OCI-LY1 (cell line): ENCODE data around the gene DMRTA1.

Experiments used
- H2AFZ ChIP-seq: fragments of 200-600 bp; sonication (generic), shearing (Covaris generic); 2 replicates; pipeline ENCODE4 v1.6.0; 2014; ENCODE audit warnings: antibody characterized with exemption, mild to moderate bottlenecking, low read length
- H3F3A ChIP-seq: fragments of 200-600 bp; sonication (generic), shearing (Covaris generic); 2 replicates; pipeline ENCODE4 v1.6.0; 2014; ENCODE audit warnings: mild to moderate bottlenecking, antibody characterized with exemption, low read length, moderate library complexity; ENCODE audit not compliant: insufficient read depth
- H3K27ac ChIP-seq: fragments of 200-600 bp; sonication (generic); 2 replicates; pipeline ENCODE4 v1.5.1; 2014; ENCODE audit warnings: low read length, mixed run types, mild to moderate bottlenecking, low read depth; ENCODE audit not compliant: poor library complexity, severe bottlenecking
- H3K27me3 ChIP-seq: fragments of 200-600 bp; sonication (generic); 2 replicates; pipeline ENCODE4 v1.6.0; 2014; ENCODE audit warnings: antibody characterized with exemption, mild to moderate bottlenecking, low read length, moderate library complexity; ENCODE audit not compliant: insufficient read depth
- H3K36me3 ChIP-seq: fragments of 200-600 bp; sonication (generic); 2 replicates; pipeline ENCODE4 v1.6.1; 2014; ENCODE audit warnings: mild to moderate bottlenecking, antibody characterized with exemption, low read length, moderate library complexity, mixed read lengths; ENCODE audit not compliant: insufficient read depth
- H3K4me1 ChIP-seq: fragments of 200-600 bp; sonication (generic); 2 replicates; pipeline ENCODE4 v1.5.1; 2014; ENCODE audit warnings: mild to moderate bottlenecking, low read length, moderate library complexity; ENCODE audit not compliant: insufficient read depth, severe bottlenecking
- H3K4me2 ChIP-seq: fragments of 200-600 bp; sonication (generic), shearing (Covaris generic); 2 replicates; pipeline ENCODE4 v1.6.1; 2014; ENCODE audit warnings: low read length
- H3K4me3 ChIP-seq: fragments of 200-600 bp; sonication (generic); 2 replicates; pipeline ENCODE4 v1.5.1; 2014; ENCODE audit warnings: low read length, low read depth, mild to moderate bottlenecking, mixed read lengths; ENCODE audit not compliant: poor library complexity, severe bottlenecking
- H3K79me2 ChIP-seq: fragments of 200-600 bp; shearing (Covaris generic); 2 replicates; pipeline ENCODE4 v1.6.1; 2016; ENCODE audit warnings: mixed run types, low read length, mixed read lengths; ENCODE audit not compliant: insufficient read depth
- H3K9ac ChIP-seq: fragments of 200-600 bp; sonication (generic), shearing (Covaris generic); 2 replicates; pipeline ENCODE4 v1.6.1; 2014; ENCODE audit warnings: mild to moderate bottlenecking, low read length, mixed read lengths
- H3K9me2 ChIP-seq: fragments of 200-600 bp; sonication (generic), shearing (Covaris generic); 2 replicates; pipeline ENCODE4 v1.6.1; 2014; ENCODE audit warnings: low read depth, mild to moderate bottlenecking, low read length, mixed read lengths
- H3K9me3 ChIP-seq: fragments of 200-600 bp; shearing (Covaris generic); 2 replicates; pipeline ENCODE4 v1.6.1; 2014; ENCODE audit warnings: low read length, mixed read lengths
- H4K20me1 ChIP-seq: fragments of 200-600 bp; sonication (generic), shearing (Covaris generic); 2 replicates; pipeline ENCODE4 v1.6.0; 2016; ENCODE audit warnings: mild to moderate bottlenecking, low read length; ENCODE audit not compliant: insufficient read depth
- CTCF ChIP-seq: fragments of 200-600 bp; sonication (generic), shearing (Covaris generic); IDR thresholded peaks from 2 replicates; pipeline ENCODE4 v1.5.1; 2017; ENCODE audit warnings: mild to moderate bottlenecking, antibody characterized with exemption, low read length, moderate library complexity, mixed read lengths
- EZH2 ChIP-seq: fragments of 200-600 bp; sonication (generic), shearing (Covaris generic); IDR thresholded peaks from 2 replicates; pipeline ENCODE4 v1.8.0; 2017; ENCODE audit warnings: borderline replicate concordance, mixed run types, mild to moderate bottlenecking, antibody characterized with exemption, low read length, moderate library complexity, mixed read lengths

DMRTA1 gene

DNA sequence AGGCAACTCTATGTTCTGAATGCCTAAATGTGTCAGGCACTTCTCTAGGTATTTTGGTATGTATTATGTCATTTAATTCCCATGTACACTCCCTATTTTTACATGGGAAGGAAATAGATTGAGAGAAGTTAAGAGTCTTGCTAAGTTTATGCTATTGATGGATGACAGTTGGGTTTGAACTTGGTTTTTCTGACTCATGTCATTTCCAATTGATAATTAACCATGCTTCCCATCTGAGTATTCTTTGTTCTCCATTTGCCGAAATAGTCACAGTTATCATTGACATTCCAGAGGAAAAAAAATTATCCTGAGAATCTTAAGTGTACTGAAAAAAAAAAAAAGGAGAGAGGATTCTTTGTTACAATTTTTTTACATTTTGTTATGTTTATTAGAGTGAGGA, 23.1 kb upstream of the DMRTA1 start:
- Histone ChIP-seq H3K9me2 (no peaks in the 10 kb centered on the region), H3K79me2 (no peaks in the 10 kb centered on the region), H3K27ac (no peak overlapping the region), H3K9ac (no peak overlapping the region), H4K20me1 (no peaks in the 10 kb centered on the region), H3K27me3 (no peaks in the 10 kb centered on the region), H2AFZ (no peak overlapping the region), H3K36me3 (no peaks in the 10 kb centered on the region), H3K4me3 (no peak overlapping the region), H3F3A (no peaks in the 10 kb centered on the region), H3K9me3 (no peaks in the 10 kb centered on the region), H3K4me2 (no peak overlapping the region), H3K4me1 (no peaks in the 10 kb centered on the region)
- TF ChIP-seq EZH2 (no peak), CTCF (no peak)

DNA sequence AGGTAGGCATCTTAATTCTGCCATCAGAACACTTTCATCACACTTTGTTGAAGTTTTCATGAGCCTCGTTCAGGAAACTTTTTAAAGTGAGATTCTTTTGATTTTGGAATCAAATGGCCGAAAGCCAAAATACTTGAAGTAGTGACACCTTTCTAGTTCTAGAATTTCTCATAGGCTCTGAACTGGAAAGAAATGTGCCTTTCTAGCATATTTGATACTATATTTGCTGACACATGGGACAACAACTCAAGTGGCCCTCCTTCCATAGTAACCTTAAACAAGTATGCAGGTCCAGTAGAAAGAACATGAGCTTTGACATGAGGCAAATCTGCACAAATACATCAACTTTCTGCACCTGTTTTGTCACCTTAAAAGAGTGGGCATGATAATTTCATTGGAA, 22.0 kb upstream of the DMRTA1 start:
- no peaks in the 10 kb centered on the region for H3K4me1 ChIP-seq
- H2AFZ ChIP-seq = no peak overlapping the region
- no peaks in the 10 kb centered on the region for H3K27me3 ChIP-seq
- H3K36me3 ChIP-seq = no peaks in the 10 kb centered on the region
- no peaks in the 10 kb centered on the region for H3F3A ChIP-seq
- H4K20me1 ChIP-seq = no peaks in the 10 kb centered on the region
- H3K9ac ChIP-seq = no peak overlapping the region
- H3K9me2 ChIP-seq = no peaks in the 10 kb centered on the region
- H3K27ac ChIP-seq = no peak overlapping the region
- no peaks in the 10 kb centered on the region for H3K79me2 ChIP-seq
- H3K4me3 ChIP-seq = no peak overlapping the region
- H3K9me3 ChIP-seq = no peaks in the 10 kb centered on the region
- TF ChIP-seq CTCF (no peak), EZH2 (no peak)
- no peak overlapping the region for H3K4me2 ChIP-seq

- no peaks in the 10 kb centered on the region for H3F3A ChIP-seq
- no peaks in the 10 kb centered on the region for H3K9me2 ChIP-seq
- no peak overlapping the region for H3K4me3 ChIP-seq
- H3K27me3 ChIP-seq = no peaks in the 10 kb centered on the region
- H3K36me3 ChIP-seq = no peaks in the 10 kb centered on the region
- H3K9me3 ChIP-seq = no peaks in the 10 kb centered on the region
- no peaks in the 10 kb centered on the region for H3K79me2 ChIP-seq
- no peak overlapping the region for H3K9ac ChIP-seq
- H3K4me2 ChIP-seq = no peak overlapping the region
- H4K20me1 ChIP-seq = no peaks in the 10 kb centered on the region
- H2AFZ ChIP-seq = no peak overlapping the region
- H3K27ac ChIP-seq = no peak overlapping the region
- TF ChIP-seq EZH2 (no peak), CTCF (no peak)
- no peaks in the 10 kb centered on the region for H3K4me1 ChIP-seq
These were observed 21.1 kb upstream of the DMRTA1 start for GRCh38 chr9:22425551-22425950.
